ENCODE results near the gene FDX1.
"Not testable (repeated sequence)": the region's sequence is repeated elsewhere in the genome, so short reads cannot be mapped to it uniquely, and the experiment has no call there.

Gene FDX1

DNA sequence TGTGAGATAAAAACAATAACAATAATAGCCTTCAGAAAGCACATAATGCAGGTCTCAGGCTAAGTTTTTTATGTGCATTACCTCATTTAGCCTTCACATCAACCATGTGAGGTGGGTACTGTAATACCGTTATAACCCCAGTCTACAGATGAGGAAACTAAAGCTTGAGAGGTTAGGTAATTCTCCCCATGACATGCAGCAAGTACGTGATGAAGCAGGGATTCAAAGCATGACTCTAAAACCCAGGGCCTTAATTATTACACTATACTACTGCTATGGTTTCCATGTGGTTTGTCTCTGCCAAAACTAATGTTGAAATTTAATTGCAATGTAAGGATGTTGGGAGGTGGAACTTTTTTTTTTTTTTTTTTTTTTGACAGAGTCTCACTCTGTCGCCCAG is 37.7 kb upstream of the FDX1 start:
- no peaks in the 10 kb centered on the region for H4K20me1 ChIP-seq (ENCODE audit: insufficient read depth, low read length)
- H3K36me3 ChIP-seq (replicated peaks; ENCODE audit: low read depth, low read length), result no peaks in the 10 kb centered on the region
- H3K4me2 ChIP-seq (ENCODE audit: low read length), result no peak overlapping the region
- H2AFZ ChIP-seq (ENCODE audit: low read depth, low read length), result no peak overlapping the region
- H3K79me2 ChIP-seq (ENCODE audit: low read length), result no peaks in the 10 kb centered on the region
- H3K4me3 ChIP-seq (ENCODE audit: low read length), result no peak overlapping the region
- H3K27me3 ChIP-seq (ENCODE audit: low read depth, low read length), result no peaks in the 10 kb centered on the region
- TF ChIP-seq EZH2phosphoT487 (IDR thresholded peaks at IDR 0.05; ENCODE audit: low read depth), result no peak
- TF ChIP-seq, protein P1, sequence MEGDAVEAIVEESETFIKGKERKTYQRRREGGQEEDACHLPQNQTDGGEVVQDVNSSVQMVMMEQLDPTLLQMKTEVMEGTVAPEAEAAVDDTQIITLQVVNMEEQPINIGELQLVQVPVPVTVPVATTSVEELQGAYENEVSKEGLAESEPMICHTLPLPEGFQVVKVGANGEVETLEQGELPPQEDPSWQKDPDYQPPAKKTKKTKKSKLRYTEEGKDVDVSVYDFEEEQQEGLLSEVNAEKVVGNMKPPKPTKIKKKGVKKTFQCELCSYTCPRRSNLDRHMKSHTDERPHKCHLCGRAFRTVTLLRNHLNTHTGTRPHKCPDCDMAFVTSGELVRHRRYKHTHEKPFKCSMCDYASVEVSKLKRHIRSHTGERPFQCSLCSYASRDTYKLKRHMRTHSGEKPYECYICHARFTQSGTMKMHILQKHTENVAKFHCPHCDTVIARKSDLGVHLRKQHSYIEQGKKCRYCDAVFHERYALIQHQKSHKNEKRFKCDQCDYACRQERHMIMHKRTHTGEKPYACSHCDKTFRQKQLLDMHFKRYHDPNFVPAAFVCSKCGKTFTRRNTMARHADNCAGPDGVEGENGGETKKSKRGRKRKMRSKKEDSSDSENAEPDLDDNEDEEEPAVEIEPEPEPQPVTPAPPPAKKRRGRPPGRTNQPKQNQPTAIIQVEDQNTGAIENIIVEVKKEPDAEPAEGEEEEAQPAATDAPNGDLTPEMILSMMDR (IDR thresholded peaks at IDR 0.05; ENCODE audit: low read depth, low read length), result no peak
- no peaks in the 10 kb centered on the region for H3K4me1 ChIP-seq (ENCODE audit: low read length)
- H3K27ac ChIP-seq (ENCODE audit: low read length), result no peak overlapping the region
- H3K9ac ChIP-seq (ENCODE audit: low read length), result no peak overlapping the region
- no peaks in the 10 kb centered on the region for H3K9me3 ChIP-seq (ENCODE audit: insufficient read depth, low read length)

DNA sequence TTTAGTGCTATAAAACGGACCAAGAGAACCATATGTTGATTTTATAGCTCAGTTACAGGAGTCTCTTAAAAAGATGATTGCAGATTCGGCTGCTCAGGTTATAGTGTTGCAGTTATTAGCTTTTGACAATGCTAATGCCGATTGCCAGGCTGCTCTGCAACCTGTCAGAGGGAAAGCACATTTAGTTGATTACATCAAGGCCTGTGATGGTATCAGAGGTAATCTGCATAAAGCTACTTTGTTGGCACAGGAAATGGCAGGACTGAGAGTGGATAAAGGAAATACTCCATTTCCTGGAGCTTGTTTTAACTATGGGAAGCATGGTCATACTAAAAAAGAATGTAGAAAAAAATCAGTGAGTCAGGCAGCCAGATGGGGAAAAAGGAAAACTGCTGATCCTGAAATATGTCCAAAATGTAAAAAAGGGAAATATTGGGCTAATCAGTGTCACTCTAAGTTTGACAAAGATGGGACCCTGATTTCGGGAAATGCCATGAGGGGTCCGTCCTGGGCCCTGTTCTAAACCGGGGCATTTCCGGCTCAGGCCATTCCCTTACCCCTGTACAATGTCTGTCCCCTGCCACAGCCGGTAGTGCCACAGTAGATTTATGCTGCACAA is 32.0 kb upstream of the FDX1 start:
- not testable (repeated sequence) for H3K27ac ChIP-seq (ENCODE audit: low read length); H4K20me1 ChIP-seq (ENCODE audit: insufficient read depth, low read length); H3K27me3 ChIP-seq (ENCODE audit: low read depth, low read length); H3K4me3 ChIP-seq (ENCODE audit: low read length); H3K9me3 ChIP-seq (ENCODE audit: insufficient read depth, low read length); H3K9ac ChIP-seq (ENCODE audit: low read length); H2AFZ ChIP-seq (ENCODE audit: low read depth, low read length); H3K36me3 ChIP-seq (replicated peaks; ENCODE audit: low read depth, low read length); H3K4me2 ChIP-seq (ENCODE audit: low read length); H3K79me2 ChIP-seq (ENCODE audit: low read length); H3K4me1 ChIP-seq (ENCODE audit: low read length)

DNA sequence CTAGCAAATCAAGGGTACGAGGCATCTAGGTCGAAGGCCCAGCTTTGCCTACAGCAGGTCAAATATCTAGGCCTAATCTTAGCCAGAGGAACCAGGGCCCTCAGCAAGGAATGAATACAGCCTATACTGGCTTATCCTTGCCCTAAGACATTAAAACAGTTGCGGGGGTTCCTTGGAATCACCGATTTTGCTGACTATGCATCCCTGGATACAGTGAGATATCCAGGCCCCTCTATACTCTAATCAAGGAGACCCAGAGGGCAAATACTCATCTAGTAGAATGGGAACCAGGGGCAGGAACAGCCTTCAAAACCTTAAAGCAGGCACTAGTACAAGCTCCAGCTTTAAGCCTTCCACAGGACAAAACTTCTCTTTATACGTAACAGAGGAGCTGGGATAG is 26.2 kb upstream of the FDX1 start:
- H3K9me3 ChIP-seq (ENCODE audit: insufficient read depth, low read length); H3K4me2 ChIP-seq (ENCODE audit: low read length); H3K4me1 ChIP-seq (ENCODE audit: low read length); H3K27ac ChIP-seq (ENCODE audit: low read length); H4K20me1 ChIP-seq (ENCODE audit: insufficient read depth, low read length); H3K36me3 ChIP-seq (replicated peaks; ENCODE audit: low read depth, low read length); H2AFZ ChIP-seq (ENCODE audit: low read depth, low read length); H3K79me2 ChIP-seq (ENCODE audit: low read length); H3K9ac ChIP-seq (ENCODE audit: low read length); H3K4me3 ChIP-seq (ENCODE audit: low read length); H3K27me3 ChIP-seq (ENCODE audit: low read depth, low read length): not testable (repeated sequence)

DNA sequence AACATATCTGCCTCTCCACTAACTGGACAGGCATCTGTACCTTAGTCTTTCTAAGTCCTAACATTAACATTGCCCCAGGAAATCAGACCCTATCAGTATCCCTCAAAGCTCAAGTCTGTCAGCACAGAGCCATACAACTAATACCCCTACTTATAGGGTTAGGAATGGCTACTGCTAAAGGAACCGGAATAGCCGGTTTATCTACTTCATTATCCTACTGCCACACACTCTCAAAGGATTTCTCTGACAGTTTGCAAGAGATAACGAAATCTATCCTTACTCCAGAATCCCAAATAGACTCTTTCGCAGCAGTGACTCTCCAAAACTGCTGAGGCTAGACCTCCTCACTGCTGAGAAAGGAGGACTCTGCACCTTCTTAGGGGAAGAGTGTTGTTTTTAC is 24.1 kb upstream of the FDX1 start:
- H2AFZ ChIP-seq (ENCODE audit: low read depth, low read length); H3K27me3 ChIP-seq (ENCODE audit: low read depth, low read length): not testable (repeated sequence)

DNA sequence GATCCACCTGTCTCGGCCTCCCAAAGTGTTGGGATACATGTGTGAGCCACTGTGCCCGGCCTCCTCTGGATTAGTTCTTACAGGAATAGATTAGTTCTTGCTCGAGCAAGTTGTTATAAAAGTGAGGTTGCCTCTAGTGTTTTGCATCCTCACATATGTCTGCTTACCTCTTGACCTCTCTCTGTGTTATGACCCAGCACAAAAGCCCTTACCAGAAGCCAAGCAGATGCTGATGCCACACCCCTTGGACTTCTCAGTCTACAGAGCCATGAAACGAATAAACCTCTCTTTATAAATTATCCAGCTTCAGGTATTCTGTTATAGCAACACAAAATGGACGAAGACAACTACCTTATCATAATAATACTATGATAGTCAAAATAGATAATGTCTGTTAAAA is 22.4 kb upstream of the FDX1 start:
- Histone ChIP-seq H3K4me2 (ENCODE audit: low read length) (no peak overlapping the region), H3K27ac (ENCODE audit: low read length) (no peak overlapping the region), H4K20me1 (ENCODE audit: insufficient read depth, low read length) (no peaks in the 10 kb centered on the region), H3K4me3 (ENCODE audit: low read length) (no peak overlapping the region), H3K27me3 (ENCODE audit: low read depth, low read length) (no peaks in the 10 kb centered on the region; the same call in 1 of the 2 replicates), H3K79me2 (ENCODE audit: low read length) (no peaks in the 10 kb centered on the region), H3K4me1 (ENCODE audit: low read length) (no peaks in the 10 kb centered on the region), H2AFZ (ENCODE audit: low read depth, low read length) (no peak overlapping the region), H3K9ac (ENCODE audit: low read length) (no peak overlapping the region), H3K9me3 (ENCODE audit: insufficient read depth, low read length) (no peaks in the 10 kb centered on the region), H3K36me3 (replicated peaks; ENCODE audit: low read depth, low read length) (no peaks in the 10 kb centered on the region)
- TF ChIP-seq, protein P1 (IDR thresholded peaks at IDR 0.05; ENCODE audit: low read depth, low read length), result no peak
- no peak for TF ChIP-seq EZH2phosphoT487 (IDR thresholded peaks at IDR 0.05; ENCODE audit: low read depth)

More for the DNA sequence above, 24.1 kb upstream of the FDX1 start:
- not testable (repeated sequence) for H3K79me2 ChIP-seq (ENCODE audit: low read length); H3K36me3 ChIP-seq (replicated peaks; ENCODE audit: low read depth, low read length); H3K9me3 ChIP-seq (ENCODE audit: insufficient read depth, low read length); H4K20me1 ChIP-seq (ENCODE audit: insufficient read depth, low read length); H3K4me2 ChIP-seq (ENCODE audit: low read length); H3K27ac ChIP-seq (ENCODE audit: low read length); H3K4me1 ChIP-seq (ENCODE audit: low read length); H3K4me3 ChIP-seq (ENCODE audit: low read length); H3K9ac ChIP-seq (ENCODE audit: low read length)

Measured in OCI-LY3 (cell line).